ENCODE results near the gene SLC46A3.
A peak's percentile ranks its signal among the peaks of the same experiment; 100 is the strongest.

The SLC46A3 gene, protein sequence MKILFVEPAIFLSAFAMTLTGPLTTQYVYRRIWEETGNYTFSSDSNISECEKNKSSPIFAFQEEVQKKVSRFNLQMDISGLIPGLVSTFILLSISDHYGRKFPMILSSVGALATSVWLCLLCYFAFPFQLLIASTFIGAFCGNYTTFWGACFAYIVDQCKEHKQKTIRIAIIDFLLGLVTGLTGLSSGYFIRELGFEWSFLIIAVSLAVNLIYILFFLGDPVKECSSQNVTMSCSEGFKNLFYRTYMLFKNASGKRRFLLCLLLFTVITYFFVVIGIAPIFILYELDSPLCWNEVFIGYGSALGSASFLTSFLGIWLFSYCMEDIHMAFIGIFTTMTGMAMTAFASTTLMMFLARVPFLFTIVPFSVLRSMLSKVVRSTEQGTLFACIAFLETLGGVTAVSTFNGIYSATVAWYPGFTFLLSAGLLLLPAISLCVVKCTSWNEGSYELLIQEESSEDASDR

DNA sequence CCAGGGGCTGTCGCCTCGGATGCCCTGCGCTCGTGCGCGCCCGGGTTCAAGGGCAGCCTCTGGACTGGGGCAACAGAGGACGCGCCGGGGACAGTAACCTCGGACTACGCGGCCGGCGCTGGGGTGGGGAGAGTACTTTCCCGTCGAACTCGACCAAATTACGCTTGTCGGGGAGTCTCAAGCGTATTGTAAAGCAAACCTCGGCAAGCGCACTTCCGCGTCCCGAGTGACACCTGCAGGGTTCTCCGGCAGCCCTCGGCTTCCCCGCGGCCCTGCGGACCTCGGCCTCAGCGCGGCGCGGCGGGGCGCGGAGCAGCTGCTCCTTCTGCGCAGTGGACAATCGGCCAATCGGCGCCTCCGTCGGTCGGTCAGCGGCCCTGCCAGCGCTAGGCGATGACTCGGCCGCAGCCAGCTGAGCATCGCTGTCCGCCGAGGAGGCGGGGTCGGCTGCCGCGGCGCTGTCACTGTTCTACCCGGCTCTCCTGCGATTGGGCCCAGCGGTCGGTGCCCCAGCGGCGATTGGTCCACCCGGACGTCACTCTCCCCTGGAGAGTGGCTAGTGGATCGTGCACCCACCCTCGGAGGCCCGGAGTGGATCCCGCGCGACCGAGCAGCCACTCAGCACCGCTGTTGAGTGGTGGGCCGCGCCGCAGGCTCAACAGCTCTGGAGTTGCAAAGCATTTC, at the start of gene SLC46A3:
Gene SLC46A3 (minus strand): TSS at position 428 of the 684 bp plus-strand sequence. CDS start 972 bp downstream, outside the sequence.
- H3K9ac ChIP-seq (ENCODE audit: low read depth in 1 of 2, low read length in 2 of 2) = peak within 1 kb of the TSS; percentile 96 to 98
- H3K27me3 ChIP-seq (ENCODE audit: control insufficient read depth in 1 of 2, insufficient read depth in 2 of 2, low read length in 2 of 2) = no peaks in the 10 kb centered on the region
- peaks cover 16 to 18% of the 10 kb centered on the region in 2 donors for H3K4me1 ChIP-seq (ENCODE audit: control insufficient read depth in 1 of 2, insufficient read depth in 2 of 2, low read length in 2 of 2)
- H3K36me3 ChIP-seq (ENCODE audit: control insufficient read depth in 1 of 2, insufficient read depth in 2 of 2, low read length in 2 of 2) = no peaks in the 10 kb centered on the region
- H3K4me3 ChIP-seq (ENCODE audit: low read depth in 1 of 2, low read length in 2 of 2) = peak within 1 kb of the TSS; percentile 91 to 94
- no peaks in the 10 kb centered on the region for H3K9me3 ChIP-seq (ENCODE audit: control insufficient read depth in 1 of 2, low read length in 2 of 2)
- peak within 1 kb of the TSS; percentile 93 for H3K27ac ChIP-seq (ENCODE audit: low read depth, low read length)

DNA sequence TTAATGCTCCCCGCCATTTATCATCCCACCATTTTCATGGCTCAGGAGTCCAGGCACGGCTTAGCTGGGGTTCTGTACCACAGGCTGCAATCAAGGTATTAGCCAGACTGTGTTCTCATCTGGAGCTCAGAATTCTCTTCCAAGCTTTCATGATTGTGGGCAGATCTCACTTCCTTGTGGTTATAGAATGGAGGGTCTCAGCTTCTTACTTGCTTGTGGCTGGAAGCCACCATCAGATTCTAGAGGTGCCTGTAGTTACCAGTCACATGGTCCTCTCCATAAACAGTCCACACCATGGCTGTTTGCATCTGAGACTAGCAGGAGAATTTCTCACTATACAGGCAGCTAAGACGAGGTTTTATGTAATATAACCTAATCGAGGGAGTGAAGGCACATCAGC, 45.1 kb upstream of the SLC46A3 start:
- H3K27ac ChIP-seq (ENCODE audit: low read depth, low read length) = no peak overlapping the region
- H3K27me3 ChIP-seq (ENCODE audit: control insufficient read depth in 1 of 2, insufficient read depth in 2 of 2, low read length in 2 of 2) = peaks cover 5% of the 10 kb centered on the region in 2 donors
- no peak overlapping the region for H3K4me3 ChIP-seq (ENCODE audit: low read depth in 1 of 2, low read length in 2 of 2)
- H3K9me3 ChIP-seq (ENCODE audit: control insufficient read depth in 1 of 2, low read length in 2 of 2) = peaks cover 3 to 6% of the 10 kb centered on the region in 2 donors
- no peak overlapping the region for H3K9ac ChIP-seq (ENCODE audit: low read depth in 1 of 2, low read length in 2 of 2)
- no peaks in the 10 kb centered on the region for H3K36me3 ChIP-seq (ENCODE audit: control insufficient read depth in 1 of 2, insufficient read depth in 2 of 2, low read length in 2 of 2)
- no peaks in the 10 kb centered on the region for H3K4me1 ChIP-seq (ENCODE audit: control insufficient read depth in 1 of 2, insufficient read depth in 2 of 2, low read length in 2 of 2)

DNA sequence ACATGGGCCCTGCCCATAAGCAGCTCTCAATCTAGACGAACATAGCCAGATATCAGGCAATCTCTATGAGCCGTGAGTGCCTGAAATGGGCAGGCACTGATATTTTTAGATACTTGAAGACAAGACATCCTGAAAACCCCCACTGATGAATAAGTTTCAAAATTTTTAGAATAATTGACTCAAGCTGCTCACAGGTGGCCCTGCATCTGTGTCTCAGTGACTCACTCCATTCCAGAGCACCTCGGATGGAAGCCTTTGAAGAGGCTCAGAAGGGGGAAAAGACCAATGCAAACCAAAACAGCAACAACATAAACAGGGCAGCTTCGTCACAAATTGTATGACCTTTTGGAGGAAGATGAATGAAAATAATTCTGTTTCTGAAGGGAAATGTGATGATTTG, 42.8 kb upstream of the SLC46A3 start:
- peaks cover 5% of the 10 kb centered on the region in 2 donors for H3K27me3 ChIP-seq (ENCODE audit: control insufficient read depth in 1 of 2, insufficient read depth in 2 of 2, low read length in 2 of 2)

DNA sequence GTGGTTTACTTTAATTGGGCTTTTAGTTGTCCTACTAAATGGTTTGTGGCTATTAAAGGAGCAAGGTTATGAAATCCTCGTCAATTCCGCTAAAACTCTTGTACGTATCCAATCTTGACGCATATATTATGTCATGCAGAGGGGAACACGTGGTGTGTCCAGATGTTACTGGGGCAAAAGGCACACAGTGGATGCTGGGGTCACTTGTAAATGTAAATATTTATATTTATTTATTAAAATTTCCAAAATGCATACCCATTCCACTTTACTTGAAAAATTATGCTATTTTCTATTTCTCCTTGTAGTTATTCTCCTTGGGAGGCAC, 36.7 kb upstream of the SLC46A3 start:
- peak overlapping the region in 1 of 2 donors; percentile 52 for H3K4me3 ChIP-seq (ENCODE audit: low read depth in 1 of 2, low read length in 2 of 2)

More for the DNA sequence above, 42.8 kb upstream of the SLC46A3 start:
- Histone ChIP-seq H3K36me3 (ENCODE audit: control insufficient read depth in 1 of 2, insufficient read depth in 2 of 2, low read length in 2 of 2) (no peaks in the 10 kb centered on the region), H3K9ac (ENCODE audit: low read depth in 1 of 2, low read length in 2 of 2) (no peak overlapping the region), H3K27ac (ENCODE audit: low read depth, low read length) (no peak overlapping the region), H3K4me1 (ENCODE audit: control insufficient read depth in 1 of 2, insufficient read depth in 2 of 2, low read length in 2 of 2) (no peaks in the 10 kb centered on the region), H3K9me3 (ENCODE audit: control insufficient read depth in 1 of 2, low read length in 2 of 2) (peaks cover 7 to 15% of the 10 kb centered on the region in 2 donors), H3K4me3 (ENCODE audit: low read depth in 1 of 2, low read length in 2 of 2) (no peak overlapping the region)

DNA sequence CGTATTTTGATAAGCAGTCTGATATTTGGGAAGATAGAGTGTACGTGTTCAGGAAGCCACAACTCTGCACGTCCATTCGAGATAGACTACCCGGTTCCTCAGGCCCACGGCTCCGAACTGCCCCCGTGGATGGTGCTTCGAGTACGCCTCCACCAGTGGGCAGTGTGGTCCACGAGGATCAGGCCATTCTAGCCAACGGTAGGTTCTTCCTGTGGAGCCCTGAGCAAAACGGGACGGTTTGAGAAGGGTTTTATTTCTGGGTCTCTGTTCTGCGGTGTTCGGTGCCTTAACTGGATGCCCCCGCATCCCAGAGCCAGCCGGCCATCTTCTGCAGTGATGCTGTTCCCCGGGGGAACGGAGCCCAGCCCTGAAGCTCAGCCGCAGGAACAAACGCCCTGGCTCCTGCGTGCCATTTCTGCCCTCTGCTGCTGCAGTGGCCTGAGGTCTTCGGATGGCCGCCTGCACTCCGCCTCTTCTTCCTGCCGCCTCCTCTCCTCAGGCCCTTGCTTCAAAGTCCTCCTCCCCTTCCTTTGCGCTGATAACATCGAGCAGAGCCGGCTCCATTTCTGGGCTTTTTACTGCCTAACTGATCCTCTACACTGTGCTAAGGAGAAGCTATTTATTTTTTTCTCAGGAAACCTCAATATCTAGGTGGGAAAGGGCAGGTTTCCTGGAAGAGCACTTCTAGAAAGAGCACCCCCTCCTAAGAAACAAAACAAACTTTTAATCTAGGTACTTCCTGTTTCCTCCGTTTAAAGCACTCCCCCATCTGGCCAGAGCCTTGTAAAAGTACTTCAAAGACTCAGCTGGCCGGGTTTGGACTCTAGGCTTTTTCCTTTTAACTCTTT, 36.2 kb upstream of the SLC46A3 start:
- Histone ChIP-seq H3K9me3 (ENCODE audit: control insufficient read depth in 1 of 2, low read length in 2 of 2) (peaks cover 7 to 15% of the 10 kb centered on the region in 2 donors), H3K9ac (ENCODE audit: low read depth in 1 of 2, low read length in 2 of 2) (peak overlapping the region; percentile 8 to 26), H3K4me3 (ENCODE audit: low read depth in 1 of 2, low read length in 2 of 2) (peak overlapping the region in 1 of 2 donors; percentile 52), H3K27ac (ENCODE audit: low read depth, low read length) (no peak overlapping the region), H3K36me3 (ENCODE audit: control insufficient read depth in 1 of 2, insufficient read depth in 2 of 2, low read length in 2 of 2) (no peaks in the 10 kb centered on the region), H3K4me1 (ENCODE audit: control insufficient read depth in 1 of 2, insufficient read depth in 2 of 2, low read length in 2 of 2) (peaks cover 6 to 14% of the 10 kb centered on the region in 2 donors), H3K27me3 (ENCODE audit: control insufficient read depth in 1 of 2, insufficient read depth in 2 of 2, low read length in 2 of 2) (no peaks in the 10 kb centered on the region)

More for the DNA sequence above, 36.7 kb upstream of the SLC46A3 start:
- Histone ChIP-seq H3K27me3 (ENCODE audit: control insufficient read depth in 1 of 2, insufficient read depth in 2 of 2, low read length in 2 of 2) (no peaks in the 10 kb centered on the region), H3K4me1 (ENCODE audit: control insufficient read depth in 1 of 2, insufficient read depth in 2 of 2, low read length in 2 of 2) (peaks cover 6 to 14% of the 10 kb centered on the region in 2 donors), H3K27ac (ENCODE audit: low read depth, low read length) (no peak overlapping the region), H3K9me3 (ENCODE audit: control insufficient read depth in 1 of 2, low read length in 2 of 2) (peaks cover 7 to 15% of the 10 kb centered on the region in 2 donors), H3K36me3 (ENCODE audit: control insufficient read depth in 1 of 2, insufficient read depth in 2 of 2, low read length in 2 of 2) (no peaks in the 10 kb centered on the region), H3K9ac (ENCODE audit: low read depth in 1 of 2, low read length in 2 of 2) (no peak overlapping the region)

DNA sequence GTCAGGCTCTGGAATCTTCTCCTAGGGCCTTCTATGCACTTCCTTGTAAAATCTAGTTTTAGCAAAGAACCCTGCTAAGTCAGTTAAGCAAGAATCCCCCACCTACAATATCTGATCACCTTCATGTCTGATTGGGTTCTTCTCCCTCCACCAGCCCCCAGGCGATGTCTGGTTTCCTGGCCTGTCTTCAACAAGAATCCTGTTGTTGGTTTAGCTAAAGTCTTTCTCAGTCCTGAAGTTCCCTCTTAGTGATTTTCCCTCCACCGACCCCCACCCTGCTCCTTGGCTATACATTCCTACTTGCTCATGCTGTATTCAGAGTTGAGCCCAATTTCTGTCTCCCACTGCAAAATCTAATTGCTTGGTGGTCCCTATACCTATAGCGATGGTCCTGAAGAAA, 35.2 kb upstream of the SLC46A3 start:
- Histone ChIP-seq H3K36me3 (ENCODE audit: control insufficient read depth in 1 of 2, insufficient read depth in 2 of 2, low read length in 2 of 2) (no peaks in the 10 kb centered on the region), H3K27me3 (ENCODE audit: control insufficient read depth in 1 of 2, insufficient read depth in 2 of 2, low read length in 2 of 2) (no peaks in the 10 kb centered on the region), H3K9me3 (ENCODE audit: control insufficient read depth in 1 of 2, low read length in 2 of 2) (peaks cover 4 to 10% of the 10 kb centered on the region in 2 donors), H3K27ac (ENCODE audit: low read depth, low read length) (no peak overlapping the region), H3K4me3 (ENCODE audit: low read depth in 1 of 2, low read length in 2 of 2) (no peak overlapping the region), H3K9ac (ENCODE audit: low read depth in 1 of 2, low read length in 2 of 2) (no peak overlapping the region), H3K4me1 (ENCODE audit: control insufficient read depth in 1 of 2, insufficient read depth in 2 of 2, low read length in 2 of 2) (peaks cover 6 to 14% of the 10 kb centered on the region in 2 donors)

DNA sequence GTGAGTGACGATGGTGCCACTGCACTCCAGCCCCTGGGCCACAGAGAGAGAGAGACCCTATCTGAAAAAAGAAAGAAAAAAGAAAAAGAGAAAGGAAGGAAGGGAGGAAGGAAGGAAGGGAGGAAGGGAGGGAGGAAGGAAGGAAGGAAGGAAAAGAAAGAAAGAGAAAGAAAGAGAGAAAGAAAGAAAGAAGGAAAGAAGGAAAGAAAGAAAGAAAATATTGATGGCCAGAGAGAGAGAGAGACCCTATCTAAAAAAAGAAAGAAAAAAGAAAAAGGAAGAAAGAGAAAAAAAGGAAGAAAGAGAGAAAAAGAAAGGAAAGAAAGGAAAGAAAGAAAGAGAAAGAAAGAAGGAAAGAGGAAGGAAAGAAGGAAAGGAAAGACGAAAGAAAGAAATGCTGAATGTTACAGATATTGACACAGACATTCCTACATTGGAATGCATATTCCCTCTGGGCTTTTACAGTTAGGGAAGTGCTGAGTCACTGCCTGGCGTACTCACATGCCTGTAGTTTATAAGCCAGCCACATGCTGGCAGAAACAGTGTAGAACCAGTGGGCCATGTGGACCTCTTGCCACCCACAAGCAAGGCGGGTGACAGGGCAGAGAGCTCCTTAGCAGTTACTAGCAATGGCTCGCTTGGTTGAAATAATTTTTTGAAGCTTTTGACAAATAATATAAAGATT, 34.6 kb upstream of the SLC46A3 start:
- Histone ChIP-seq H3K27ac (ENCODE audit: low read depth, low read length) (no peak overlapping the region), H3K4me3 (ENCODE audit: low read depth in 1 of 2, low read length in 2 of 2) (no peak overlapping the region), H3K36me3 (ENCODE audit: control insufficient read depth in 1 of 2, insufficient read depth in 2 of 2, low read length in 2 of 2) (no peaks in the 10 kb centered on the region), H3K27me3 (ENCODE audit: control insufficient read depth in 1 of 2, insufficient read depth in 2 of 2, low read length in 2 of 2) (no peaks in the 10 kb centered on the region), H3K9me3 (ENCODE audit: control insufficient read depth in 1 of 2, low read length in 2 of 2) (peaks cover 2 to 6% of the 10 kb centered on the region in 2 donors), H3K4me1 (ENCODE audit: control insufficient read depth in 1 of 2, insufficient read depth in 2 of 2, low read length in 2 of 2) (peaks cover 6 to 14% of the 10 kb centered on the region in 2 donors), H3K9ac (ENCODE audit: low read depth in 1 of 2, low read length in 2 of 2) (no peak overlapping the region)

DNA sequence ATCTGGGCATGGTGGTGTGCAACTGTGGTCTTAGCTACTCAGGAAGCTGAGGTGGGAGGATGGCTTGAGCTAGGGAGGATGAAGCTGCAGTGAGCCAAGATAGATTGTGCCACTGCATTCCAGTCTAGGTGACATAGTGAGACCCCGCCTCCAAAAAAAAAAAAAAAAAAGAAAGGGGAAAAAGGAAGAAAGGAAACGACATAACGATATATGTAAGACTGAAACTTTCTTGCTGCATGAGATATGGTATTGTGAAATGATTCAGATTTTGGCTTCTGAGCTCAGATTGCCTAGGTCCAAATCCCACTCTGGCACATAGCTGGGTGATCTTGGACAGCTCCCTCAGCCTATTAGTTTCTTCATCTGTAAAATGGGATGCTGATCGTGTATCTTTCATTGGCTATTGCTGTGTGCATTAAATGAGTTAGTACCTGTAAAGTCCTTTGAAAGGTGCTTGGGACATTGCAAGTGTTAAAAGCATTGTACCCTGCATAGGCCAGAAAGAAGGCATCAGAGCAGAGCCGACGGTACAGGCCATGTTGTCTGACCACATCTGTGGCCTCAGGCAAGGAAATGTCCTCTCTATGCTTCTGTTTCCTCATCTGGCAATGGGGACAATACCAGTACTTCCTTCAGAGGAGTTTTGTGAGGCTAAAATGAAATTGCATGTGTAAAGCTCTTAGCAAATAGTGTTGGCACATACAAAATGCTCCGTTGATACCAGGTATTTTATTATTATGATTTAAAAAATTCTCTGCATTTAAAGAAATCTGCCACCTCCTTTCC, 32.6 kb upstream of the SLC46A3 start:
- Histone ChIP-seq H3K9ac (ENCODE audit: low read depth in 1 of 2, low read length in 2 of 2) (no peak overlapping the region), H3K4me3 (ENCODE audit: low read depth in 1 of 2, low read length in 2 of 2) (no peak overlapping the region), H3K4me1 (ENCODE audit: control insufficient read depth in 1 of 2, insufficient read depth in 2 of 2, low read length in 2 of 2) (peaks cover 6 to 14% of the 10 kb centered on the region in 2 donors), H3K36me3 (ENCODE audit: control insufficient read depth in 1 of 2, insufficient read depth in 2 of 2, low read length in 2 of 2) (no peaks in the 10 kb centered on the region), H3K27me3 (ENCODE audit: control insufficient read depth in 1 of 2, insufficient read depth in 2 of 2, low read length in 2 of 2) (no peaks in the 10 kb centered on the region), H3K9me3 (ENCODE audit: control insufficient read depth in 1 of 2, low read length in 2 of 2) (no peaks in the 10 kb centered on the region), H3K27ac (ENCODE audit: low read depth, low read length) (no peak overlapping the region)

Data from duodenal mucosa (tissue), 2 donors.